ENCODE data around the gene ACTR8. TPM values are rescaled to one million over a fixed set of nuclear protein-coding genes. Genes with fewer than 3 reads are reported as not detected.
A peak's percentile ranks its signal among the peaks of the same experiment; 100 is the strongest.

ACTR8 gene
- total RNA-seq, 2 donors from 2014 or later = 13.5 to 19.5 TPM

GRCh38 chr3:53880396-53881345 lies 1.3 kb downstream of the ACTR8 start:
- Histone ChIP-seq H3K4me1 (peaks cover 15% of the 10 kb centered on the region), H3K9me3 (no peaks in the 10 kb centered on the region), H3K27me3 (no peaks in the 10 kb centered on the region), H3K27ac (peak overlapping the region in 1 of 4 donors; percentile 83), H3K36me3 (replicated peaks in 1 of 2; ENCODE audit: insufficient read depth in 1 of 2, low read depth in 2 of 2) (peaks cover 5 to 27% of the 10 kb centered on the region in 2 donors), H3K4me3 (peak overlapping the region; percentile 92 to 95)
- WGBS, 2 donors = 32 to 38% methylated on average over 10 of the region's 10 CpGs
- DNase-seq (no peak), ATAC-seq (no peak)
- no peak for TF ChIP-seq CTCF (IDR thresholded peaks at IDR 0.05)
- TF ChIP-seq POLR2A (IDR thresholded peaks at IDR 0.05) = no peak
- intact Hi-C loops (cut with DNase I) = no loop called here

DNA sequence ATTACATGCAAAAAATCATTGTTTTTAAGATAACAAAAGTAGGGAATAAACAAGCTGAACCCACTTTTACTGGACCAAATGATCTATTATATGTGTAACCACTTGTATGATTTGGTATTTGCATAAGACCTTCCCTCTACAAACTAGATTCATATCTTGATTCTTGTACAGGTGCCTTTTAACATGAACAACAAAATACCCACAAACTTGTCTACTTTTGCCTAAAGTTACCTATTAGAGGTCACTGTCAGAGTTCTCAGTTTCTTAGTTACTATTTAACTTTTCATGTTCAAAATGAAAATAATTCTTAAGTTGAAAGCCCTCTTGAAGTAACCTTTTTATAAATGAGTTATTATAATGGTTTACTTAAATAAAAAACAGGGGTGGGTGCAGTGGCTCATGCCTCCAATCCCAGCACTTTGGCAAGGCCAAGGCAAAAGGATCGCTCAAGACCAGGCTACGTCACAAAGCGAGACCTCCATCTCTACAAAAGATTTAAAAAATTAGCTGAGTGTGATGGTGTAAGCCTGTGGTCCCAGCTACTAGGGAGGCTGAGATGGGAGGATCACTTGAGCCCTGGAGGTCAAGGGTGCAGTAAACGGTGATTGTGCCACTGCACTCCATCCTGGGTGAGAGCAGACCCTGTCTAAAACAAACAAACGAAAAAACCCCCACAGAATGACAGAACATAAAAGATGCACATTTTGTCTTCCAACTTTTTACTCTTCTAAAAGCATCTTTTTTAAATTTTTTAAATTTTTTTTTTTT lies 16.0 kb downstream of the ACTR8 start:
- WGBS, 2 donors = 83 to 84% methylated on average over 5 of the region's 5 CpGs
- Histone ChIP-seq H3K9me3 (no peaks in the 10 kb centered on the region), H3K4me3 (no peak overlapping the region), H3K36me3 (replicated peaks in 1 of 2; ENCODE audit: insufficient read depth in 1 of 2, low read depth in 2 of 2) (peaks cover 12 to 25% of the 10 kb centered on the region in 2 donors), H3K27ac (no peak overlapping the region), H3K4me1 (peaks cover 3% of the 10 kb centered on the region), H3K27me3 (no peaks in the 10 kb centered on the region)
- DNase-seq = no peak
- TF ChIP-seq CTCF (IDR thresholded peaks at IDR 0.05) (no peak), POLR2A (IDR thresholded peaks at IDR 0.05) (no peak)
- intact Hi-C loops (cut with DNase I) = no loop called here
- ATAC-seq = no peak

DNA sequence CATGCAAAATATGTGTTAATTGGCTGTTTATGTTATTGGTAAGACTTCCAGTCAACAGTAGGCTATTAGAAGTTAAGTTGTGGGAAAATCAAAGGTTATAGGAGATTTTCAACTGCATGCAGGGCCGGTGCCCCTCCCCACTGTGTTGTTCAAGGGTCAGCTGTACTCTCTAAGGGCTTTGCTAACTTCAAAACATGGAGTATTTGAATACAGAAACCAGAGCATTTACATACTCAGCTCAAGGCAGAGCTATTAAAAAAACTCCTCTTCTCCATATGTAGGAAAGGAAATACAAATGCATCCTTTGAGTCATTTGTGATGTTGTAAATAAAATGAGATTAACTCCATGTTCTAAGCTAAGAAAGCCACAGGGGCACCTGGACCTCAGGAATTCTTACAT lies 18.8 kb downstream of the ACTR8 start:
- WGBS, 2 donors = 90 to 93% methylated on average over 1 of the region's 1 CpG
- no peak overlapping the region for H3K27ac ChIP-seq
- no peak overlapping the region for H3K4me3 ChIP-seq
- H3K36me3 ChIP-seq (replicated peaks in 1 of 2; ENCODE audit: insufficient read depth in 1 of 2, low read depth in 2 of 2) = peaks cover 0 to 12% of the 10 kb centered on the region in 2 donors
- peaks cover 3% of the 10 kb centered on the region for H3K4me1 ChIP-seq
- no peak for TF ChIP-seq POLR2A (IDR thresholded peaks at IDR 0.05)
- TF ChIP-seq CTCF (IDR thresholded peaks at IDR 0.05) = no peak
- ATAC-seq (no peak), DNase-seq (no peak)
- intact Hi-C loops (cut with DNase I) = no loop called here
- no peaks in the 10 kb centered on the region for H3K27me3 ChIP-seq
- H3K9me3 ChIP-seq = no peaks in the 10 kb centered on the region

DNA sequence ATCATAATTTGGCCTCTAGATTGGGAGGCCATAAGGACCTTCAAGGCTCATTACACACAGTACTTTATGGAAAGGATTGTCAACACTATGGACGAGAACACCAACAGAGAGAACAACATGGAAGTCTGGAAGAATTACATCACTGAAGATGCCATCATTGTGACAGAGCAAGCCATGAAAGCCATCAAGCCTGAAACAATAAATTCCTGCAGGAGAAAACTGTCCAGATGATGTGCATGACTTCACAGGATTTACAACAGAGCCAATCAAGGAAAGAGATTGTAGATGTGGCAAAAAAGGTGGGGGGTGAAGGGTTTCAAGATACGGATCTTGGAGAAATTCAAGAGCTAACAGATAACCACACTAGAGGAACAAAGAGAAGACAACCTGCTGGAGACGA lies 19.7 kb downstream of the ACTR8 start:
- Histone ChIP-seq H3K27ac (no peak overlapping the region), H3K4me1 (peaks cover 3% of the 10 kb centered on the region), H3K4me3 (no peak overlapping the region), H3K27me3 (no peaks in the 10 kb centered on the region), H3K36me3 (replicated peaks in 1 of 2; ENCODE audit: insufficient read depth in 1 of 2, low read depth in 2 of 2) (peaks cover 0 to 10% of the 10 kb centered on the region in 2 donors), H3K9me3 (no peaks in the 10 kb centered on the region)
- ATAC-seq (no peak), DNase-seq (no peak)
- TF ChIP-seq POLR2A (IDR thresholded peaks at IDR 0.05) (no peak), CTCF (IDR thresholded peaks at IDR 0.05) (no peak)
- intact Hi-C loops (cut with DNase I) = no loop called here
- WGBS, 2 donors = 91 to 92% methylated on average over 3 of the region's 3 CpGs

Data from body of pancreas (tissue), 4 donors.